WI38 (cell line): ENCODE measurements around the gene C16orf86.

Experiments
- H3K4me3 ChIP-seq: 2 replicates; pipeline ENCODE4 v1.5.1; 2011; ENCODE audit warnings: low read depth, mild to moderate bottlenecking, control low read depth, low read length
- TF ChIP-seq, protein P1 (sequence below): IDR thresholded peaks from 2 replicates; pipeline ENCODE4 v1.5.1; 2012; ENCODE audit warnings: low read depth, mild to moderate bottlenecking, control low read depth, low read length

Gene C16orf86

GRCh38 chr16:67659675-67660563 is 6.7 kb upstream of the C16orf86 start, which contains the start of gene ACD:
Gene ACD, minus strand, starts transcription at chr16:67660260. Its CDS starts 40 bp downstream, at chr16:67660220.
- H3K4me3 ChIP-seq: peak within 1 kb of the TSS; percentile 88
- TF ChIP-seq, protein P1, sequence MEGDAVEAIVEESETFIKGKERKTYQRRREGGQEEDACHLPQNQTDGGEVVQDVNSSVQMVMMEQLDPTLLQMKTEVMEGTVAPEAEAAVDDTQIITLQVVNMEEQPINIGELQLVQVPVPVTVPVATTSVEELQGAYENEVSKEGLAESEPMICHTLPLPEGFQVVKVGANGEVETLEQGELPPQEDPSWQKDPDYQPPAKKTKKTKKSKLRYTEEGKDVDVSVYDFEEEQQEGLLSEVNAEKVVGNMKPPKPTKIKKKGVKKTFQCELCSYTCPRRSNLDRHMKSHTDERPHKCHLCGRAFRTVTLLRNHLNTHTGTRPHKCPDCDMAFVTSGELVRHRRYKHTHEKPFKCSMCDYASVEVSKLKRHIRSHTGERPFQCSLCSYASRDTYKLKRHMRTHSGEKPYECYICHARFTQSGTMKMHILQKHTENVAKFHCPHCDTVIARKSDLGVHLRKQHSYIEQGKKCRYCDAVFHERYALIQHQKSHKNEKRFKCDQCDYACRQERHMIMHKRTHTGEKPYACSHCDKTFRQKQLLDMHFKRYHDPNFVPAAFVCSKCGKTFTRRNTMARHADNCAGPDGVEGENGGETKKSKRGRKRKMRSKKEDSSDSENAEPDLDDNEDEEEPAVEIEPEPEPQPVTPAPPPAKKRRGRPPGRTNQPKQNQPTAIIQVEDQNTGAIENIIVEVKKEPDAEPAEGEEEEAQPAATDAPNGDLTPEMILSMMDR: no peak

- TF ChIP-seq, protein P1: no peak
- peak within 1 kb of the TSS; percentile 88 for H3K4me3 ChIP-seq
Observed at GRCh38 chr16:67660564-67661028, 6.0 kb upstream of the C16orf86 start, which contains the start of gene PARD6A. Gene PARD6A, plus strand, starts transcription at chr16:67660960. Its CDS starts 79 bp downstream, at chr16:67661039.

DNA sequence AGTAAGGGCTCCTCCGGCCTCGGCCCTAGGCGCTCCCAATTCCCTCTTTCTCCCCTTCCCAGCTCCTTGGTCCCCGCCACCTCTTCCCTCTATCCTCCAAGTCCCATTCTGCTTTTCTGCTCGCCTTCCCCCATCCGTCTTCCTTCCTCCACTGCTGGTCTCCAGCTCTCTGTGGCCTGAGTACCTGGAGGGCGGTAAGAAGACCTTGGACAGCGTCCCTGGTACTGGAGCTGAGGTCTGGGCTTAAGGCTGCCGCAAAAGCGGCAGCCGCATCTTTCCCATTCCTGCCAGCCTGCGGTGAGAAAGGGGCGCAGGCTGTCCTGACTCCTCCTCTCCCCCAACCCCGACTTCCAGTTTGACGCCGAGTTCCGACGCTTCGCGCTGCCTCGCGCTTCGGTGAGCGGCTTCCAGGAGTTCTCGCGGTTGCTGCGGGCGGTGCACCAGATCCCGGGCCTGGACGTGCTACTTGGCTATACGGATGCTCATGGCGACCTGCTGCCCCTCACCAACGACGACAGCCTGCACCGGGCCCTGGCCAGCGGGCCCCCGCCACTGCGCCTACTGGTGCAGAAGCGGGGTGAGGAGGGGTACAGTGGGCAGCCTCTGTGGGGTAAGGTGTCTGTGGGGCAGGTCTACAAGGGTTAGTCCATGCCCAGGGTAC is 5.4 kb upstream of the C16orf86 start:
- TF ChIP-seq, protein P1: no peak
- peak overlapping the region; percentile 88 for H3K4me3 ChIP-seq

DNA sequence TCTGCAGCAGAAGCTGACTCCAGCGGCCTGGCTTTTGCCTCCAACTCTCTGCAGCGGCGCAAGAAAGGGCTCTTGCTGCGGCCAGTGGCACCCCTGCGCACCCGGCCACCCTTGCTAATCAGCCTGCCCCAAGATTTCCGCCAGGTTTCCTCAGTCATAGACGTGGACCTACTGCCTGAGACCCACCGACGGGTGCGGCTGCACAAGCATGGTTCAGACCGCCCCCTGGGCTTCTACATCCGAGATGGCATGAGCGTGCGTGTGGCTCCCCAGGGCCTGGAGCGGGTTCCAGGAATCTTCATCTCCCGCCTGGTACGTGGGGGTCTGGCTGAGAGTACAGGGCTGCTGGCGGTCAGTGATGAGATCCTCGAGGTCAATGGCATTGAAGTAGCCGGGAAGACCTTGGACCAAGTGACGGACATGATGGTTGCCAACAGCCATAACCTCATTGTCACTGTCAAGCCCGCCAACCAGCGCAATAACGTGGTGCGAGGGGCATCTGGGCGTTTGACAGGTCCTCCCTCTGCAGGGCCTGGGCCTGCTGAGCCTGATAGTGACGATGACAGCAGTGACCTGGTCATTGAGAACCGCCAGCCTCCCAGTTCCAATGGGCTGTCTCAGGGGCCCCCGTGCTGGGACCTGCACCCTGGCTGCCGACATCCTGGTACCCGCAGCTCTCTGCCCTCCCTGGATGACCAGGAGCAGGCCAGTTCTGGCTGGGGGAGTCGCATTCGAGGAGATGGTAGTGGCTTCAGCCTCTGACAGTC is 4.5 kb upstream of the C16orf86 start:
- no peak overlapping the region for H3K4me3 ChIP-seq
- TF ChIP-seq, protein P1: no peak

DNA sequence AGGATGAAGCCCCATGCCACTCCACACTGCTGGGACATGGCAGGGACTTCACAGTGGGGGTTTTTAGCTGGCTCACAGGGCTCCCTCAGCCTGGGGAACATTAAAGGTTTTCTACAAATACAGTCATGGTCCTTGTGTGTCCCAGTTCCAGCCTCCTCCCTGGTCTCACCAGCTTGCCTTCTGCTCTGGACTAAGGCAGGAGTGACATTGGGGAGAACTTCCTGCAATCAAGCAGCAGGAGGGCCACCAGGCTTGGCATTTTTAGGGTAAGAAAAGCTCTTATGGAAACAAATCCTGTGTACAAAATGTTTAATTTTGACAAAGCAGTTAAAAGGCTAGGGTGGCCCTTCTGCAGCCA is 4.0 kb upstream of the C16orf86 start:
- TF ChIP-seq, protein P1: no peak
- H3K4me3 ChIP-seq: no peak overlapping the region

- H3K4me3 ChIP-seq: no peak overlapping the region
- TF ChIP-seq, protein P1: 0 out of 2 replicates have a peak, but pooled peaks have one; percentile 12
Observed at GRCh38 chr16:67663151-67663876, 3.3 kb upstream of the C16orf86 start.
